NCI-H146 (cell line): ENCODE results near the gene RNU5D-1.
A peak's percentile ranks its signal among the peaks of the same experiment; 100 is the strongest.

Experiments
- DNase-seq: peaks from one replicate; lab custom pipeline; 2025; lab: John Stamatoyannopoulos, UW

The RNU5D-1 gene

DNA sequence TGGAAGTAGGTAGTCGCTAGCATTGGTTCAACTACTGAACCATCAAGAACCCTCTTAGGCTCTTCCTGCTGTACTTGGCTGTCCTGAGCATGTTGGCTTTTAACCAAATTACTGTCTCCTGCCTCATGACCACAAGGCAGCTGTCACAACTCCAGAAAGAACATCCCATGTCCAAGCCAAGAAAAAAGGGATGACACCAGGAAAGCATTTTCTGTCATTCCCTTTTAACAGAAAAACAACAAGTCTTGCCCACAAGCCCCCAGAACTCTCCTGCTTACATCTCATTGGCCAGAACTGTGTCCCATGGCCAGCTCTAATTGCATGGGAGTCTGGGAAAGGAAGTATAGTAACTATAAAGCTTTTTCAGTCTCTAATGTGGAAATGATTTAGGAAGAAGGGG, 2.4 kb upstream of the RNU5D-1 start:
- no peak for DNase-seq

DNA sequence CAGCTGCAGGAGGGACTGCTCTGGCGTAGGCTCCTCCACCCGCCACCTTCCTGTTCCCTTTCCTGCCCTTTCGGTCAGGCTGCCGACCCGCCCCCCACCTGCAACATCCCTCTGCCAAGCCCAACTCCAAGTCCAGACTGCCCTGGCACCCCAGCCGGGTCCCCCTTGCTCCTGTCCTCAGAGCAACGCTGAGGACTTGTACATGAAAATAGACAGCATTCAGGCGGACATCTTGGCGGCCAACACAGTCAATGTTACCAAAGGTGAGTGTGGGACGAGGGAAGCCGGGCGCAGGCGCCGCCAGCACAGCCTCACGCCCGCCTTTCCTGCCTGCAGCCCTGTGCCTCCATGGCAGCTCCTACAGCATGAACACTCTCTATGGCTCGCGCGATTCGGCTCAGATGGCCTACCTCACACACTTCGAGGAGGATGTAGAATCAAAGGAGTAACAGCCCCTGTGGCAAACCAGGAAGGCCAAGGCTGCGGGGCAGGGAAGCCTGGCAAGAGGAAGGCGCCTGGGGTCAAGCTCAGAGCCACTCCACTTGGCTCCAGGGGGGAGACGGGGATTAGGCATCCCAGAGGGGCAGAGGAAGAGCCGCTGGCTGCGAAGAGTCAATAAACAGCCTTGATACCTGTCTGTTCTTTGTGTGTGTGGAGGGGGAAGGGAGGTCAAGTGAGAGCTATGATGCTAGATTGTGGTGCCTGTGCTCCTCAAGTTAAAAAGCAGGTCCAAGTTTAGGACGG, 5.8 kb downstream of the RNU5D-1 start:
- DNase-seq: no peak

GRCh38 chr1:44724296-44724954, 6.5 kb downstream of the RNU5D-1 start:
- no peak for DNase-seq

DNA sequence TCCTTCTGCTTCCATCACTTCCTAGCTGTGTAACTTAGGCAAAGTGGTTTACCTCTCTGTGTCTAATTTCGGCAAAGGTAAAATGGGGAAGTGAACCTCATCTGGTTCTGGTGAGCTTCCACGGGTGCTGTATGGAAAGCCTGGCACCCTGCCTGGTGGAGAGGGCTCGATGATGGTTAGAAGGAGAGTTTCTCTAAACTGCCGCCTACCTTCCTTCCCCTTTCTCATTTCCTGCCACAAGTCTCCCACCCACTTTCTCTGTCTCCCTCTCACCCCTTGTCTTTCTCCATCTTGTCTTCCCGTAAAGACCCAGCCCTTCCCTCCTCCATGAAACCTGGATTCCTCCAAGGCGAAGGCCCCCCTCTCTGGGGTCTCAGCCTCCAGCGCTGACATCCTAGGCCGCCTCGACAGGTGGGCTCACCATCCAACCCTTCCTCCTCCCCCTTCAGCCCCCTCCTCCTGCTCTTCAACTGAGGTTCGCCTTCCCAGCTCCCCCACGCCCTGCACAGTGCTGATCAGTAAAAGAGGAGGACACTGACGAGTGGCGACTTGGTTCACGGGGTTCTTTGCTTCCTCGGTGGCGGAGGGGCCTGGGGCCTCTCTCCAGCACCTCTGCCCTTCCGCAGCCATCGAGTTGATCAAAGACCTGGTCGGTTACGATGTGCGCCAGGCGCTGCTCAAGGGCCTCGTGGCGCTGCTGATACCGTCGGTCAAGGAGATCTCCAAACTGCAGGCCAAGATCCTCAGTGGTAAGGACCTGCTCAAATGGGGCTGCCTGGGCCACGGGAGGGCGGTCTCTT, 7.3 kb downstream of the RNU5D-1 start:
- no peak for DNase-seq

DNA sequence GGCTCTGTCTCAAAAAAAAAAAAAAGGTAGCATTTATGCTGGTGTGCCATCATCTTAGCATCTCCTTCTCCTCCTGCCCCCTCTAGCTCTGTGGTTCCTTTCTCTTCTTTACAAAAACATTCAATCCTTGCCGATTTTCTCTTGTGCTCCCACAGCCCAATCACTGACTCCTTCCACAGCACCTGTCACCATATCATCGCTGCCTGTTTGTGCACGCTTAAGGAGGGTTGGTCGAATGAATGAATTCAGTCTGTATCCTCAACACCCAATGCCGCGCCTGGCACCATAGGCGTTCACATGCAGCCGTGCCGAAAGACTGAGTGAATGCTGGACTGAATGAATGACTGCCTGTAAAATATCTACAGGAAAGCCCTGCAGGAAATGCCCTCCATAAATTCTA, 7.9 kb downstream of the RNU5D-1 start:
- DNase-seq: no peak

- DNase-seq: peak; percentile 50
Observed at GRCh38 chr1:44721485-44722361, 9.2 kb downstream of the RNU5D-1 start.

- no peak for DNase-seq
Observed at GRCh38 chr1:44720281-44720680, 10.7 kb downstream of the RNU5D-1 start.

DNA sequence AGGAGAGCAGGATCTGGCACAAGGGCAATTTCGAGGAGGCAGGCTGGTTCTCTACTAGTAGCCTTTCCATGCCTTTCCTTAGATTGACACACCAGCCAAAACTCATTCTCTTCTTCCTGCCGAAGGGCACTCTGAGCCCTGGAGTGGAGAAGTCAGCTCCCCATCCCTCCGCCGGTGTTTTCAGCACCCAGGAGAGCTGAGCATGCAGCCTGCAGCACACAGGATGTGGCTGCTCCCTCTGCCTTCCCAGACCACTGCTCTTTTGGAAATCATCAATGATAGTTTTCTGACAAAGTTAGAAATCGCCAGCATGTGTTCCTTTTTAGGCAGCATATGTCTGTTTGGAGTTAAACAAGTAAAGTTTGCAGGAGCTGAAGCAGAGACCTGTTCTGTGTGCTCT, 11.7 kb downstream of the RNU5D-1 start:
- DNase-seq: no peak

DNA sequence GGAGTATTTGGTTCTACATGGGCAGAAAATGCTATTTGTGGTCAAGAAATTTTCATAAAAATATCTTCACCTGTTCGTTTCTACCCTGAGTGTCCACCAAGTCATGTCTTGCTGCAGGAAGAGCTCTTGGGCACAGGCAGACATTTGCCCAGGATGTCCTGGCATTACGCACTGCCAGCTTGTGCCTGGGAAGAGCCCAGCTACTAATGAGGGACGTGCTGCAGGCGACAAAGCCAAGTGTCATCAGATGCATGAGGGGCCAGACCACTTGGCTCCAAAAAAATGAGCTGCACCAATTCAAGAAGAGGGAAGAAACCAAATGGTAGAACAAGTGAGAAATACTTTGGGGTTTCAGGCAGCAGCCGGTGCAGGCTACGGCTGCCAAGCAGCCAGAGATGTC, 12.9 kb downstream of the RNU5D-1 start:
- no peak for DNase-seq

- DNase-seq: no peak
Observed at GRCh38 chr1:44717653-44718052, 13.3 kb downstream of the RNU5D-1 start.

- no peak for DNase-seq
Observed at GRCh38 chr1:44717156-44717555, 13.8 kb downstream of the RNU5D-1 start.

DNA sequence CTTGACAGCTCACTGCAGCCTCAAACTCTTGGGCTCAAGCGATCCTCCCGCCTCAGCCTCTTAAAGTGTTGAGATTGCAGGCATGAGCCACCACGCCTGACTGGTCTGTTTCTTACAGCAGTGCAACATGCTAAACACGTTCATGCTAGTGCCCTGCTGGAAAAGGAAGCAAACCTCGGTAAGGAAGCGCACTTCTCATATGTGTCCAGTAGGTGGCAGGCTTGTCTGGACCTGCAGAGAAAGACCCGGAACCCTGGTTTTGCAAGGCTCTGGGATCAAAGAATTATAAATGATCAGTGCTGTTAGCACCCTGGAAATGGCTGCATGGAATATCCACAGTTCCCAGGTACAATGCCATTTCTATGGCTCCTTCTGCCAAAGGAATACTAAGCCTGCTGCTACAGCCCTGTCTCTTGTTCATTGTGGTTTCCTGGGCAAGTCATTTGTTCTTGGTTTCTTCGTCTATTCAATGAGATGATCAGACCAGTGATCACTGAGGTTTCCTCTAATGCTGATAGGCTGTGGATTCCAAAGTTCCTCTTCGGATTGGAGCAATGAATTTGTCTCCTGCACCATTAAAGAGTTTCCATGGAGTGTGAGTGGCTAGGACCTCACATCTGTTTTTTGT, 15.9 kb downstream of the RNU5D-1 start:
- peak; percentile 63 for DNase-seq

- no peak for DNase-seq
Observed at GRCh38 chr1:44714532-44714931, 16.4 kb downstream of the RNU5D-1 start.

DNA sequence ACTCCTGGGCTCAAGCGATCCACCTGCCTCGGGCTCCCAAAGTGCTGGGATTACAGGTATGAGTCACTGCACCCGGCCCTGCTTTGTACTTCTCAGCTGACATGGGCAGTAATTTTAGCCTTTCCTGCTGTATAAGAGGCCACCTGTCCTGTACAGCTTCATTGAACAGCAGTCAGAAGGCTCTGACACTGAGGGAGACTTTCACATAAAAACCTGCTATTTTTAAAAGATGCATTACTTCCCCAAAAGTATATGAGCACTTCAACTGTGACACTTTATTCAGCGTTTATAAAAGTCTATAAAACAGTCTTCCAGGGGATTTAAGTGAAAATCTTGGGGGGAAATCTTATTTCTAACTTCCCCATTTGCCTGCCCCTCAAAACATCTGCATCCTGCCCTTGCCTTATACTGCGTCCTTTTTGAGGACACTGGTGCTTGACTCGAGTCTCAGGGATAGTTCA, 17.6 kb downstream of the RNU5D-1 start:
- DNase-seq: peak; percentile 74

GRCh38 chr1:44707959-44708831, 22.8 kb downstream of the RNU5D-1 start:
- no peak for DNase-seq

GRCh38 chr1:44707112-44707881, 23.7 kb downstream of the RNU5D-1 start:
- DNase-seq: no peak

DNA sequence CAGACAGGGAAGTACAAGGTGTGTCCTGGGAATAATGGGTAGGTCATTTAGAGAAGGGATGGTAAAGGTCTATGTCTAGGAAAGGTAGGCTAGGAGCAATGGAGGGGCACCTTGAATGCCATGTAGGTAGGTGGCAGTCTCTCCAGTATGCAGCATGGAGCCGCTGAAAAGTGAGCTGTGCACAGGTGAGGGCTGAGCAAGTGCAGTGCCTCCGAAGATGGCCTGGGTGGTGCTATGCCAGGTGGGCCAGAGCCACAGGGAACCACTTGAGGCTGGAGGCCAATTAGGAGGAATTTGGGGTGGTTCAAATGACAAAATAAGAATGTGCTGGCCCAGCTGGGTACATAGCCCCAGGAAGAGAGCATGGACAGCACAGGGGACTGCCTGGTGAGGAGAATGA, 25.0 kb downstream of the RNU5D-1 start:
- DNase-seq: peak; percentile 42

- DNase-seq: no peak
Observed at GRCh38 chr1:44705470-44705869, 25.5 kb downstream of the RNU5D-1 start.

- DNase-seq: no peak
Observed at GRCh38 chr1:44701141-44701573, 29.8 kb downstream of the RNU5D-1 start.

DNA sequence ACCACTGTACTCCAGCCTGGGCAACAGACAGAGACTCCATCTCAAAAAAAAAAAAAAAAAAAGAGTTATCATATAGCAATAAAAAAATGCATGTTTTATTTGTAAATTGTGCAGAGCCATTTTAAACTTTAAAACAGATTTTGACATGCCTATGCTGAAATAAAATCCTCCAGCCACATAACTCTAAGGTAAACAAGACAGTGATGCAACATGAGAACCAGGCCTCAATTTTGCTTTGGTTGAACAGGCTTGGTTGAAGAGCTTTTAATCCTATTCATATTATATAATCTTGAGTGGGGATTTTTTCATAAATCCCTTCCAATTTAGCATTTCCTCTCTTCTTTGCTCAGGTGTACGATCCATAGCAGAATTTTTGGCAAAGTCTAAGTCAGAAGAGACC, 30.4 kb downstream of the RNU5D-1 start:
- no peak for DNase-seq
